Stimulated activated CD8-positive, alpha-beta memory T cell treated with anti-CD3 and anti-CD28 coated beads, Interleukin-7, amount 100 ng/mL, for 1 hour (primary cell): Measurements from ENCODE around the gene MUC6.

ENCODE experiments used
- DNase-seq, 2 donors: peaks; one replicate each; pipeline ENCODE4 v3.0.0-alpha.2; 2020; ENCODE audit warnings: low read depth in 2 of 2

Gene MUC6

DNA sequence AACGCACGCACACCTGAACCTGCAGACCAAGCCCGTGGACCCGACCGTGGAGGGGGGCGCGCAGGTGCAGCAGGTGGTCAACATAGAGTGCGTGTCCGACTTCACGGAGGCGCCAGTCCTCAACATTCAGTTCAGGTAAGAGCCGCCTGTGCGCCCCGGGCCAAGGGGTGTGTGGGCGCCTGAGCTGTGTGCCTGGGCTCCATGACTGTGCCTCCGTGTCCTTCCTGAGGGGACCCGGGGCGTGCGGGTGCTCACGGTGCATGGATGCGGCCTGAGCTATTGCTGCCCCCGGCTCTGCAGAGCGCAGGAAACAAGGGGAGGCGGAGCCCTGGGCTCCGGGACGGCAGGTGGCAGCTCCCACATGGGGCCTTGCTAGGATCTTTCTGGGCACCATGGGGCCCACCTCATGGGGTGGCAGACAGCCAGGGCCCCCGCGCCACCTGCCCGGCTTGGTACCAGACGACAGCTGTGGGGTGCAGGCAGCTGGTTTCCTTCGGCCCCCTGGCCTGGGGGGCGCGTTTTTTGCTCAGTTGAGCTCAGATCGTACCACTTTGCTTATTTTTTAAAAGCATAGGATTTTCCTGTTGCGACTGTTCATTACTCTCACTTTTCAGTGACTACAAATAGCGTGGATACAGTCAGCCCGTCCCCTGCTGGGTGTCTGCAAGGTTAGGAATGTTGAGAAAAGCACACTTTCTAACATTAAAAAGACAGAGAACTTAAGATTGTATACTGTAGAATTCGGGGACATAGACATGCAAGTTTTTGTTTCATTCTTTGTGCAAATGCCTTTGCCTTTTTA is 28.3 kb downstream of the MUC6 start:
- no peak for DNase-seq

DNA sequence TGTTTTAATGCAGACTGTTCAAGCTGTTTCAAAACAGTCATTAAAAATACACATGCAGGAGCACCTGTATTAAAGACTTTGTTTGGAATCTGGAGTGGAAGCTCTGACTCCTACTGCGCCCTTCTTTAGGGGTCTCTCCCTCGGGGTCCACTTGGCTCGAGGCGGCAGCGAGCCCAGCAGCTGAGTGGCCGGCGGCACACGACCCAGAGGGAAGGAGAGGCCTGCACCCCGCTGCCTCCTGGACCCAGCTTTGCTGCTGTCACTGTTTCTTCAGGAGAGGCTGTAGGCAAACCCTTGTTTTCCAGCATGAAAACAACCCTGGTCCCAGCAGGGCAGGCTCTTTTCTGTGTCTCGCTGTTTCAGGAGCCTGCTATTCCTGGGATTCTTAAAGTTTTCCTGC is 29.2 kb downstream of the MUC6 start:
- no peak for DNase-seq

- no peak for DNase-seq
Measured at GRCh38 chr11:1006762-1007161, 29.8 kb downstream of the MUC6 start.

DNA sequence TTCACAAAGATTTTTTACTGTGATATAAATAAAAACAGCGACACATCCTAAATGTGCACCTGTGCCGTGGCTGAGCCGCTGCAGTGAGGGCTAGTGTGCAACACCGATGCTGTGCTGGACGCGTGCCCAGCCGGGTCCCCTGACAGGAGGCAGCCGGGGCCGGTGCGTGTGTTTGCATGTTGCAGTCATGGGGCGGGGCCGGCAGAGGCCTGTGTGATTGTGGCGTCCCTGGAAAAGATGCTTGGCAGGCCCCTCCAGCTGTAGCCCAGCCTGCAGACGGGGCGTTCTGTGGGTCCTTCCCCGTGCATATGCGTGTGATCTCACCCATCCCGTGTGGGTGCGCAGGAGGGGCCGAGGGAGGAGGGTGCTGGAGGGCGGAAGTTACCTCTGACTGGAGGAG is 30.6 kb downstream of the MUC6 start:
- no peak for DNase-seq

DNA sequence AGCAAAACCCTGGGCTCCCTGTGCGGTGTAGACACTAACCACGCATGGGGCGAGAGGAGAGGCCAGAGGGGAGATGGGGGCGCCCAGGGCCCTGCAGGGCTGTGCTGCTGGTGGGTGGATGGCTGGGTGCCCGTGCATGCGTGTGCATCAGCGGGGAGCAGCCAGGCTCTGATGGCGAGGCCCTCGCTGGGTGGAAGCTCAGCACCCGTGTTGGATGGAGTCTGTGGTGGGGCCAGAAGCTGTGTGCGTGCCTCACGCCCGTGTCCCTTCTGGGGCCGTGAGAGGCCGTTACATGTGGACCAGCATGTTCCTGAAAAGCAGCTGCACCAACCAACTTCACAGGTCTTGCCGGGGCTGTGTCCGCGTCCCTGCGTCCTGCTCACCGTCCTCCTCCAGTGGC is 33.4 kb downstream of the MUC6 start:
- no peak for DNase-seq

DNA sequence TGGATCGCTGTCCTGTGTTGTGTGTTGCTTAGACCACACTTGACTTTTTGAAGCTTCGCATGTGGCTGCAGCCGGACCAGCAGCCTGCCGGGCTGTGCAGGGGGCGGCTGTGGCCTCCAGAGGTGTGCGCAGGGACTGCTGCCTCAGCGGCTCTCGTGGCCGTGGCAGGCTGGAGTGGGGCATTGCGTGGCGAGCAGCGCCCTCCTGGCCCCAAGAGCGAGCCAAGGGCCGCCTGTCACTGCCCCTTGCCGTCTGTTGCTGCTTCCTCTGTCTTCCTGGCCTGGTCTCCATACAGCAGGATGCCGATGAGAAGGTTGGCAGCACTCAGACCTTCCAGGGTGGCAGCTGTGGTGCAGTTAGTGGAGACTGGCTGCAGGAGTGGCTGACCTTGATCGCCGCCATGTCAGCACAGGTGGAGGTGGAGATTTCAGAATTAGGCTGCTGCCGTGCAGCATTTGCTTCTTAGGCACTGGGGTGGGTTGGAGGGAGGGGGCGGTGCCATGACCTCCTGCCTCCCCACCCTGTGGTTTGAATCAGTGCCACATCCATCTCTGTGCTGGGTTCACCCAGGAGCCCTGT is 34.0 kb downstream of the MUC6 start:
- DNase-seq: no peak

- no peak for DNase-seq
Measured at GRCh38 chr11:1001617-1002405, 34.7 kb downstream of the MUC6 start.

DNA sequence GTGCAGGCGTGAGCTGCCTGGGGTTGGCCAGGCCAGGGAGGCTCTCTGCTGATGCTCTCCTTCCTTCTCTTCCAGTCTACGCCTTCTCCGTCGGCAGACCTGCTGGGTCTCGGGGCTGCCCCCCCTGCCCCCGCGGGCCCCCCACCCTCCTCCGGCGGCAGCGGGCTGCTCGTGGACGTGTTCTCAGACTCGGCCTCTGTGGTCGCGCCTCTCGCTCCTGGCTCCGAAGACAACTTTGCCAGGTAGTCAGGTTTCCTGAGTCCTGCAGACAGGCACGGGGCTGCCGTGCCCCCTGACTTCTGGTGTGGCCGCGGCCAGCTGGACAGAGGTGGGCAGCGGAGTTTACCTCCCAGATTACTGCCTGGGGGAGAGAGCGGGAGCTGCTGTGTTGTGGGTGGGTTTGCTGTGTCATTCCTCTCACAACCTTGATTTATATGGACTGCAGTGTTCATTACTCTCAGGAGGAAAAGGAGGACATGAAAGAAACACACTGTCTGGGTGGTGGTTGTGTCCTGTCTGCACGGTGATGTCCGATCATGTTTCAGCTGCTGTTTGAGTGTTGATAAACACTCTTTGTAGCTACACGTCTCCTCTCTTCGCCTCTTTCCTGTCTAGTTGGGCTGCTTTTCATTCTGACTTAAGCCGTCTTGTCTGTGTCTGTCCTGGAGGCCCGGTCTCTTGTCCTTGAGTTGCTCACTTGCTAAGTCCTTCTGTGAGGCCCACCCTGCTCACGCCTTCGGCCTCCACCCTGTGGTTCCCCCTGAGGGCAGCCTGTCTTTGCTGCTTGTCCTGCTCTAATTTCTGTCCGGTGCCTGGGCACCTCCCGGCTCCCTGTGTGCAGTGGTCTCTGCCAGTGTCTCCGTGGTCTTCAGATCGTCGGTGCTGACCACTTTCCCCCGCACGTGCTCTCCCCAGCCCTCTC is 35.9 kb downstream of the MUC6 start:
- DNase-seq: no peak

GRCh38 chr11:999009-999408 is 37.5 kb downstream of the MUC6 start:
- no peak for DNase-seq

DNA sequence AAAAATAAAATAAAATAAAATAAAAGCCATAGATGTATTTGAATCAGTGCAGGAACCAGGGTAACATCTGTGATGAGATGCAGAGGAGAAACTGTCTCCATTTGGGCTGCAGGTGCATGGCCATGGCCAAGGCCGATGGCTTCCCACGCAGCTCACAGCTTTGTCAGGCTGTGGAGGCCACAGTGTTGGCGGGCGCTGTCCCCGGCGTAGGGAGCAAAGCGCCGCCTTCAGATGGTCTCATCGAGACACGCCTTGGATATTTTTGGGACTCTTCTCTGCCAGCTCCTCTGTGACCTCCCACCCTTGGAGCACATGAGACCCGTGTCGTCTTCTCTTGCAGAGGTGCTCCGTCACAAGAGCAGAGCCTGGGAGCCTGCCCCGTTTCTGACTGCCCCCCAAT is 38.6 kb downstream of the MUC6 start:
- DNase-seq: no peak

GRCh38 chr11:996681-997080 is 39.8 kb downstream of the MUC6 start:
- DNase-seq: no peak

DNA sequence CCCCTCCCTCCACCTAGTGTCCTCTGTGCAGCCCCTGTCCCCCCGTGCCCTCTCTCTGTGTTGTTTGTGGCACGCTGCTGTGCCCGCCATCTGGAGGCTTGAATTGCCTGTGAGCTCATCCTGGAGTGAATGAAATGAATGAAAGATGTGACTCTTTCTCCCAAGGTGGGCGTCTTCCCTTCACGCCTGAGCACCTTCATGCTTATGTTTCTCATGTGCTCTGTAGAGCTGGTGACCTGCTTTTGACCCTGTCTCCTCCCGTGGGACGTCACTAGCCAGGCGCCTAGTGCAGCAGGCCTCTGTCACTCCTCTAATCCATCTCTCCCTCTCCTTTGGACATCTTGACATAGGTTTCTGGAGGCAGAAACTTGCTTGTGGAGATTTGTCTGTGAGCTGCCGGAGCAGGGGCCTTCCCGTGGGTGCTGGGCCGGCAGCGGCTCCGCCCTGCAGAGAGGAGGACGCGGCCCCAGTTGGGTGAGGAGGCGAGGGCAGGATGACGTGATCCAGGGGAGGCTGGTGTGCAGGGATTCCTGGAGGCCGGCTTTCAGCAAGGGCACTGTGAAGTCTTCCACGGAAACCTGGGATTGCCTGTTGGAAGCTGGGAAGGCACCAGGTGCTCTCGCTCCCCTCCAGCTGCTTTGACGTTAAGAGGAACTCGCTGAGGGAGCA is 40.6 kb downstream of the MUC6 start:
- no peak for DNase-seq

- no peak for DNase-seq
Measured at GRCh38 chr11:995044-995751, 41.3 kb downstream of the MUC6 start.

DNA sequence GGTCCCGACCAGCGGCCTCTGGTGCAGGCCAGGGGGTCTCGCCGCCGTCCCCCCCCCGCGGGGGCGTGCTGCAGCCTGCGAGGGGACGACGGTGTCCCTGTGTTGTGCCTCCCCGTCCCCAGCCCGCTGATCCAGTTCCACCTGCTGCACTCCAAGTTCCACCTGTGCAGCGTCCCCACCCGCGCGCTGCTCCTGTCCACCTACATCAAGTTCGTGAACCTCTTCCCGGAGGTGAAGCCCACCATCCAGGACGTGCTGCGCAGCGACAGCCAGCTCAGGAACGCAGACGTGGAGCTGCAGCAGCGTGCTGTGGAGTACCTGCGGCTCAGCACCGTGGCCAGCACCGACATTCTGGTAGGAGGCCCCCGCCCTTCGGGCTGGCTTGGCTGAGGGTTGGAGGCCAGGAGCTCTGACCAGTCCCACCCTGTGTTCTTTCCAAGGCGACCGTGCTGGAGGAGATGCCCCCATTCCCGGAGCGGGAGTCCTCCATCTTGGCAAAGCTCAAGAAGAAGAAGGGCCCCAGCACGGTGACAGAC is 42.8 kb downstream of the MUC6 start:
- no peak for DNase-seq

- no peak for DNase-seq
Measured at GRCh38 chr11:992577-992976, 43.9 kb downstream of the MUC6 start.

- DNase-seq: no peak
Measured at GRCh38 chr11:991711-992307, 44.7 kb downstream of the MUC6 start.

DNA sequence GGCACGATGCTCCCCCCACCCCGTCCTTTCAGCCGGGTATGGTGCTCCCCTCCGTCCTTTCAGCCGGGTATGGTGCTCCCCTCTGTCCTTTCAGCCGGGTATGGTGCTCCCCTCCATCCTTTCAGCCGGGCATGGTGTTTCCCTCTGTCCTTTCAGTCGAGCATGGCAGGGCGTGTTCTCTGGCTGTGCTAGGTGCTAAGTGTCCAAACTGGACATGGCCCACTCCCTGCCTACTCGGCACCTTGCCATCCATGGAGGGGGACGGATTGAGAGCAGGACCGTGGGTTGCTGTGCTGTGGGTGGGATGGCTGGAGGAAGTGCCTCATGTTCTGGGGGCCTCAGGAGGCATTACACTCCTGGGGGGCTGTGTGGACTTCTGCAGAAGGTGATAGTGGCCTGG is 45.5 kb downstream of the MUC6 start:
- DNase-seq: no peak

- no peak for DNase-seq
Measured at GRCh38 chr11:990101-990500, 46.4 kb downstream of the MUC6 start.

- DNase-seq: no peak
Measured at GRCh38 chr11:987671-988070, 48.8 kb downstream of the MUC6 start.

DNA sequence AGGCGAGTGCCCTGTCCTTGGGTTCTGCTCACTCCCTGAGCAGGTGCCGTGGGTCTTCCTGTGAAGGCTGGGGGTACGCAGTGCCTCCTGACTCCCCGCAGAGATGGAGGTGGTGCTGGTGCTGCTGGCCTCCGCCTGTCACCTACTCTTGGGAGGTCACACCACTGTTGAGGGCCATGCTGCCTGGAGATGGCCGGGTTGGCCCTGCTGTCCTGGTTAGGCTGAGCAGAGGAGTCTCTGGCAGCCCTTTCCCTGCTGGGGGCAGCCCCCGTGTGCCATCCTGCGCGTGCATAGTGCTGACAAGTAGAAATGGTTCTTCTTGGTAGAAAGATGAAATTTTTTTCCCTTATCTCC is 49.6 kb downstream of the MUC6 start:
- no peak for DNase-seq
